Activated T-cell treated with anti-CD3 and anti-CD28 coated beads, Interleukin-2, amount 50 U/mL, for 72 hours (primary cell): ENCODE data around the gene AKAP7. TPM values are rescaled to one million over a fixed set of nuclear protein-coding genes. Genes with fewer than 3 reads are reported as not detected.
"Not testable (repeated sequence)": the region's sequence is repeated elsewhere in the genome, so short reads cannot be mapped to it uniquely, and the experiment has no call there.

ENCODE experiments used
- ATAC-seq, 2 donors: fragments of 150-1000 bp; cut with Tn5 transposase; replicated peaks in 1 of 2; 2 replicates each; pipeline ENCODE4 v1.10.0; 2021; ENCODE audit warnings: moderate library complexity in 2 of 2, mild to moderate bottlenecking in 1 of 2
- DNase-seq, 2 donors: peaks; one replicate each; pipeline ENCODE4 v3.0.0; 2021 to 2022; ENCODE audit warnings: mixed read lengths in 1 of 2
- H3K27ac Mint-ChIP-seq: one replicate; pipeline ENCODE4 v1.8.0; 2022; ENCODE audit warnings: mild to moderate bottlenecking, moderate library complexity, mixed read lengths
- H3K27me3 Mint-ChIP-seq: one replicate; pipeline ENCODE4 v1.8.0; 2022; ENCODE audit warnings: low read depth, mixed read lengths
- H3K36me3 Mint-ChIP-seq, 2 donors: one replicate each; pipeline ENCODE4 v1.8.0; 2022; ENCODE audit warnings: mixed read lengths in 2 of 2, mild to moderate bottlenecking in 1 of 2; ENCODE audit not compliant: insufficient read depth in 2 of 2
- H3K4me1 Mint-ChIP-seq: one replicate; pipeline ENCODE4 v1.8.0; 2022; ENCODE audit warnings: low read depth, mixed read lengths
- H3K4me3 Mint-ChIP-seq, 2 donors: one replicate each; pipeline ENCODE4 v1.8.0; 2022; ENCODE audit warnings: mild to moderate bottlenecking in 2 of 2, mixed read lengths in 2 of 2, moderate library complexity in 2 of 2
- H3K9me3 Mint-ChIP-seq, 2 donors: one replicate each; pipeline ENCODE4 v1.8.0; 2022; ENCODE audit warnings: mixed read lengths in 2 of 2
- total RNA-seq, 2 donors: library from RNA; stranded (reverse); gene quantifications; one replicate each; pipeline ENCODE4 v1.2.3, GENCODE V29; 2022

AKAP7 gene
- total RNA-seq, 2 donors from 2014 or later, result 6.7 to 6.8 TPM

DNA sequence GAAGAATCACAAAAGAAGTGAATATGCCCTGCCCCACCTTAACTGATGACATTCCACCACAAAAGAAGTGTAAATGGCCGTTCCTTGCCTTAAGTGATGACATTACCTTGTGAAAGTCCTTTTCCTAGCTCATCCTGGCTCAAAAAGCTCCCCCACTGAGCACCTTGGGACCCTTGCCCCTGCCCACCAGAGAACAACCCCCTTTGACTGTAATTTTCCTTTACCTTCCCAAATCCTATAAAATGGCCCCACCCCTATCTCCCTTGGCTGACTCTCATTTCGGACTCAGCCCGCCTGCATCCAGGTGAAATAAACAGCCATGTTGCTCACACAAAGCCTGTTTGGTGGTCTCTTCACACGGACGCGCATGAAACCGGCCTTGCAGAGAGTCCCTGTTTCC lies 165.6 kb downstream of the AKAP7 start:
- not testable (repeated sequence) for H3K4me1 Mint-ChIP-seq, ATAC-seq, H3K36me3 Mint-ChIP-seq, H3K27me3 Mint-ChIP-seq, H3K9me3 Mint-ChIP-seq, H3K4me3 Mint-ChIP-seq, DNase-seq, H3K27ac Mint-ChIP-seq

DNA sequence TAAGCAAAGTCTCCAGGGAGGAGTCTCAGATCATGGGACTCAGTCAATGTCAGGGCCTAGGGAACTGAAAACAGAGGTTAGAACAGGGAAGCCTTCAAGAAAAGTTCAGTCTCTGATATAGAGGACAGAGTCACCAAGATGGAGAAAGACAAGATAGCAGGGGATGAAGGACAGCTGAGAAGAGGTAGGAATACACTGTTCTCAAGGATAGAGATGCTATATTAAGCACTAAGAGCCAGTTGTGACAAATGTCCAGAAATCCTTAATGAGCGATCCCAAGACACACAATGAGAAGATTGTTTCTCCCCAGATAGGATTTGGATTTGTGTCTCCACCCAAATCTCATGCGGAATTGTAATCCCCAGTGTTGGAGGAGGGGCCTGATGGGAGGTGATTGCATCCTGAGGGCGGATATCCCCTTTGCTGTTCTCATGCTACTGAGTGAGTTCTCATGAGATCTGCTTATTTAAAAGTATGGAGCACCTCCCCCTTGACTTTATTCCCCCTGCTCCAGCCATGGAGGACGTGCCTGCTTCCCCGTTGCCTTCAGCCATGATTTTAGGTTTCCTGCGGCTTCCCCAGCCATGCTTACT lies 168.2 kb downstream of the AKAP7 start:
- Mint-ChIP-seq H3K4me1 (no peaks in the 10 kb centered on the region), H3K36me3 (peaks cover 3% of the 10 kb centered on the region in 2 donors), H3K27ac (no peak overlapping the region), H3K4me3 (no peak overlapping the region), H3K9me3 (no peaks in the 10 kb centered on the region), H3K27me3 (no peaks in the 10 kb centered on the region)
- DNase-seq (no peak), ATAC-seq (no peak)

DNA sequence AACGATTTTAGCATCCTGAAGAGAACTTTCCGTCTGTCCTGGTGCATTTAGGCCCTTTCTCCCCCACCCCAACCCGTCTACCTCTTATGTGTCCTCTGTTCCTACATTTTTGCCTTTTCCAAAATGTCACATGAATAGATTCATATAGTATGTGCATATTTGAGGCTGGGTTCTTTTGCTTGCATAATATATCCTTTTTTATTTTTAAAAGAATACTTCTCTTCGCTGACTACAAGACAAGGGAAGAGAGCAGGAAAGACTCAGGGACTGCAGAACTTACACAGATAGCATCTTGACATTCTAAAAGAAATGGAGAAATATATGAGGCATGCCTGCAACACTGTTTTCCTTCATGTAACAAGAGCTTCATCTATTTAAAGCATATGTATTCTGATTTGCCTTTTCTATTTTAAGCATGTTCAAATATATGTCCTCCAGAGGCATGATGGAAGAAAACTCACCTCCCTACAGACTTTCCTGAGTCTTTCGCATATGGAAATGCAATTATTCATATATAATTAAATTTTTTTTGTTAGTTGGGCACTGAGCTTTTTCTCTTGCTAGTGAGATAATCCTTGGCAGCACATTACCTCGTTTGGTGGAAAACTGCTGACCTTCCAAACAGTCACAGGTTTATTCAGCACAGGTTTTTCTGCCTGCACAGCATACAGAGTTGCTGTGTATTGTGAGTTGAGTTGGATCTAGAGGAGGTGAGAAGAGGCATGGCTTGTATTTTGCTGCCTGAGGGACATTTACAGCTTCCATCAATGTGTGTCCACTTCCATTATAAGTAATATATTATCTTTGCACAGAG lies 170.0 kb downstream of the AKAP7 start:
- H3K27me3 Mint-ChIP-seq, result no peaks in the 10 kb centered on the region
- H3K9me3 Mint-ChIP-seq, result peaks cover 5 to 6% of the 10 kb centered on the region in 2 donors
- no peak for DNase-seq
- no peaks in the 10 kb centered on the region for H3K4me1 Mint-ChIP-seq
- H3K36me3 Mint-ChIP-seq, result peaks cover 5 to 13% of the 10 kb centered on the region in 2 donors
- no peak overlapping the region for H3K27ac Mint-ChIP-seq
- ATAC-seq, result no peak
- no peak overlapping the region for H3K4me3 Mint-ChIP-seq

DNA sequence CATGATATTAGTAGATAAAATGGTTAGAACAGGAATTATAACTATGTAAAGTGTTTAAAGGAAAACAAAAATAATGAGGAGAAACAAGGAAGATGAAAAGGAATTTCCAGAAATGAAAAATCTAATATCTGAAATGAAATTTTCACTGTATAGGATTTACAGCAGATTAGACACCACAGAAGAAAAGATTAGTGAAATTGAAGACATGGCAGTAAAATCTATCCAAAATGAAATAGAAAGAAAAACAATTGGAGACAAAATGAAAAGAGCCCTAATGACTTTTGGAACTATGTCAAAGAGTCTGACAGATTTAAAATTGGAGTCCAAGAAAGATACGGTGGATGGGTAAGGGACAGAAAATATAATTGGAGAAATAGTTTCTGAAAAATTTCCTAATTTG lies 174.2 kb downstream of the AKAP7 start:
- Mint-ChIP-seq H3K36me3 (peaks cover 5 to 17% of the 10 kb centered on the region in 2 donors), H3K27ac (no peak overlapping the region), H3K4me1 (no peaks in the 10 kb centered on the region), H3K4me3 (no peak overlapping the region), H3K9me3 (peaks cover 5 to 6% of the 10 kb centered on the region in 2 donors), H3K27me3 (no peaks in the 10 kb centered on the region)
- ATAC-seq, result no peak
- no peak for DNase-seq

DNA sequence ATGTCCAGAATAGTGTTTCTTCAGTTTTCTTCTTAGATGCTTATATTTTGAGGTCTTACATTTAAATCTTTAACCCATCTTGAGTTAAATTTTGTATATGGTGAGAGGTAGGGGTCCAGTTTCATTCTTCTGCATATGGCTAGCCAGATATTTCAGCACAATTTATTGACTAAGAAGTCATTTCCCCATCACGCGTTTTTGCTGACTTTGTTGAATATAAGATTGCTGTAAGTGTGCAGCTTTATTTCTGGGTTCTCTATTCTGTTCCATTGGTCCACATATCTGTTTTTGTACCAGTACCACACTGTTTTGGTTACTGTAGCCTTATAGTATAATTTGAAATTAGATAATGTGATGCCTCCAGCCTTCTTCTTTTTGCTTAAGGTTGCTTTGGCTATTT lies 179.6 kb downstream of the AKAP7 start:
- DNase-seq (no peak), ATAC-seq (no peak)
- peaks cover 5 to 8% of the 10 kb centered on the region in 2 donors for H3K9me3 Mint-ChIP-seq
- H3K4me3 Mint-ChIP-seq, result no peak overlapping the region
- no peaks in the 10 kb centered on the region for H3K4me1 Mint-ChIP-seq
- H3K36me3 Mint-ChIP-seq, result peaks cover 4 to 21% of the 10 kb centered on the region in 2 donors
- H3K27me3 Mint-ChIP-seq, result no peaks in the 10 kb centered on the region
- H3K27ac Mint-ChIP-seq, result no peak overlapping the region

DNA sequence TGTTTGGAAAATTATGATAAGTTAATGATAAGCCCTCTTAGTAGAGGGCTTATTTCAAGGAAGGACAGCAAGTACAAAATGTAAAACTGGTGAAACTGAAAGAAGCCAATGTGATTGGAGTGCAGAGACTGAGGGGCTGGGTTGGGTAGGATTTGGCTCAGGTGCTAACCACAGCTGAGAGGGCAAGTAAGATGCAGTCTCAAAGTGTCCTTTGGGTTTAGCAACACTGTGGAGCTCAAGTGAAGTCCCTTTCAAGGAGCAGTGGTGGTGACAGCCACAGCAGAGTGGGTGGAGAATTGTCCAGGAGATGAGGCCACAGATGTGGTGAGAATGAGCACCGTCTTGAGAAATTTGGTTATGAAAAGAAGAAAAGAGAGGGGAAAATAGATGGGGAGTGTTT lies 181.4 kb downstream of the AKAP7 start:
- H3K27me3 Mint-ChIP-seq, result no peaks in the 10 kb centered on the region
- DNase-seq, result no peak
- no peak overlapping the region for H3K4me3 Mint-ChIP-seq
- peaks cover 5 to 8% of the 10 kb centered on the region in 2 donors for H3K9me3 Mint-ChIP-seq
- no peaks in the 10 kb centered on the region for H3K4me1 Mint-ChIP-seq
- H3K36me3 Mint-ChIP-seq, result peaks cover 4 to 16% of the 10 kb centered on the region in 2 donors
- no peak for ATAC-seq
- no peak overlapping the region for H3K27ac Mint-ChIP-seq

DNA sequence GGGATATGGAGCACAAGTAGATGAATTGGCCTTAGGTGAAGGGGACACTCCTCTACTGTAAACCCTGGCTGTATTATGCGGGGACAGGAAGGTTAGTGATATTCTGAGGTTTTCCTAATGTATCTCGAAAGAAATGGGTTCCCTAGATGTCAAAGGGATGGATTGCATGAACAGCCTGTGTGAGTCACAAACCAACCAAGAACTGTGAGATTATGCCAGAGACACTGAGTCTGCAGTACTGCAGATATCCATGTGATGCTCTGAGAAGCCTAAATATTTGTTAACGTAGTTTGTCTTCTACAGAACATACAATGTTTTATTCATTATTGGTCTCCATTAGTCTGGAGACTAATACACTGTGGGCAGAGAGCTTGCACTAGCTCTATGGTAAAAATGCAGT lies 182.2 kb downstream of the AKAP7 start:
- DNase-seq, result no peak
- no peaks in the 10 kb centered on the region for H3K27me3 Mint-ChIP-seq
- H3K4me3 Mint-ChIP-seq, result no peak overlapping the region
- H3K27ac Mint-ChIP-seq, result no peak overlapping the region
- H3K4me1 Mint-ChIP-seq, result no peaks in the 10 kb centered on the region
- H3K9me3 Mint-ChIP-seq, result peaks cover 5 to 8% of the 10 kb centered on the region in 2 donors
- ATAC-seq, result no peak
- peaks cover 4 to 16% of the 10 kb centered on the region in 2 donors for H3K36me3 Mint-ChIP-seq

DNA sequence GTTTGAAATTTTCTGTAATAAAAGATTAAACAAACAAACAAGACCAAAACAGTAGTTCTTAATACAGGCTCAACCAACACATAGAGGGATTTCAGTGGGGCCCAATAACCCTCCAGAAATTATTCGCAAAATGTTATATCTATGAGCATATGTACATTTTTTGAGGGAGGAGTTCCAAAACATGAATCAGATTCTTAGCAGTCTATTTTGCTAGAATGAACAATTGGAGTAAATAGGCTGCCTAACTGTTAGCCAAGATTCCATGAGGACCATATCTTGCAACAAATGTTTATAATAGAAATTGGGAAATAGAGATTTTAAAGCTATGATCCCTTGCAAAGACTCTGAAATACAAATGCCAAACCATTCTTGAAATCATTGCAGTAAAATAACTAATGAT lies 186.3 kb downstream of the AKAP7 start:
- Mint-ChIP-seq H3K4me1 (no peaks in the 10 kb centered on the region), H3K27ac (no peak overlapping the region), H3K27me3 (no peaks in the 10 kb centered on the region), H3K36me3 (peaks cover 4 to 7% of the 10 kb centered on the region in 2 donors), H3K4me3 (no peak overlapping the region), H3K9me3 (peaks cover 3 to 5% of the 10 kb centered on the region in 2 donors)
- ATAC-seq (no peak), DNase-seq (no peak)

DNA sequence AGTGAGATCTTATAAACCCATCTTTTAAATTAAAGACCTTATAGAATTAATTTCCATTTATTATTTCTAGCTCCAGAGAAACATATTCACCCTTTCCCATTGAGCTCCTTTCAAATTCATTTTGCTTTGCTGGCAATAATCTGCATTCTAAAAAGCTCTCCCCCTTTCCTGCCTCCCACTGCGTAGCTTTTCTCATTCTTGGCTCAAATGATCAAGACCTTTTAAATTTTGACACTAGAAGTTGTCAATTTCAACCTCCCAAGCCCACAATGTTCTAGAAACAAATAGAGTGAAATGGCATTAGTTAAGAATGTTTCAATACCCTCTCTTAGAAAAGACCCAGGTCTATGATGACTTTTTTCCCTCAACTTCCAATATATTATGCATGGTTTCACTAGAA lies 186.9 kb downstream of the AKAP7 start:
- no peaks in the 10 kb centered on the region for H3K4me1 Mint-ChIP-seq
- no peaks in the 10 kb centered on the region for H3K27me3 Mint-ChIP-seq
- peaks cover 0 to 3% of the 10 kb centered on the region in 2 donors for H3K9me3 Mint-ChIP-seq
- DNase-seq, result no peak
- H3K4me3 Mint-ChIP-seq, result no peak overlapping the region
- peaks cover 0 to 7% of the 10 kb centered on the region in 2 donors for H3K36me3 Mint-ChIP-seq
- no peak overlapping the region for H3K27ac Mint-ChIP-seq
- no peak for ATAC-seq

DNA sequence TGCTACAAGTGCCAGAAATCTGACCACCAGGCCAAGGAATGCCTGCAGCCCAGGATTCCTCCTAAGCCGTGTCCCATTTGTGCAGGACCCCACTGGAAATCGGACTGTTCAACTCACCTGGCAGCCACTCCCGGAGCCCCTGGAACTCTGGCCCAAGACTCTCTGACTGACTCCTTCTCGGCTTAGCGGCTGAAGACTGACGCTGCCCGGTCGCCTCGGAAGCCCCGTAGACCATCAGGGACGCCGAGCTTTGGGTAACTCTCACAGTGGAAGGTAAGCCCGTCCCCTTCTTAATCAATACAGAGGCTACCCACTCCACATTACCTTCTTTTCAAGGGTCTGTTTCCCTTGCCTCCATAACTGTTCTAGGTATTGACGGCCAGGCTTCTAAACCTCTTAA lies 190.4 kb downstream of the AKAP7 start:
- H3K9me3 Mint-ChIP-seq, H3K4me3 Mint-ChIP-seq, DNase-seq, ATAC-seq, H3K4me1 Mint-ChIP-seq, H3K36me3 Mint-ChIP-seq, H3K27ac Mint-ChIP-seq, H3K27me3 Mint-ChIP-seq: not testable (repeated sequence)

DNA sequence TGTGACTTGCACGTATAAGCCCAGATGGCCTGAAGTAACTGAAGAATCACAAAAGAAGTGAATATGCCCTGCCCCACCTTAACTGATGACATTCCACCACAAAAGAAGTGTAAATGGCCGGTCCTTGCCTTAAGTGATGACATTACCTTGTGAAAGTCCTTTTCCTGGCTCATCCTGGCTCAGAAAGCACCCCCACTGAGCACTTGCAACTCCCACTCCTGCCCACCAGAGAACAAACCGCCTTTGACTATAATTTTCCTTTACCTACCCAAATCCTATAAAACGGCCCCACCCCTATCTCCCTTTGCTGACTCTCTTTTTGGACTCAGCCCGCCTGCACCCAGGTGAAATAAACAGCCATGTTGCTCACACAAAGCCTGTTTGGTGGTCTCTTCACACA lies 193.5 kb downstream of the AKAP7 start:
- not testable (repeated sequence) for H3K4me1 Mint-ChIP-seq, H3K27me3 Mint-ChIP-seq, H3K4me3 Mint-ChIP-seq, DNase-seq, H3K27ac Mint-ChIP-seq, H3K36me3 Mint-ChIP-seq, H3K9me3 Mint-ChIP-seq, ATAC-seq

DNA sequence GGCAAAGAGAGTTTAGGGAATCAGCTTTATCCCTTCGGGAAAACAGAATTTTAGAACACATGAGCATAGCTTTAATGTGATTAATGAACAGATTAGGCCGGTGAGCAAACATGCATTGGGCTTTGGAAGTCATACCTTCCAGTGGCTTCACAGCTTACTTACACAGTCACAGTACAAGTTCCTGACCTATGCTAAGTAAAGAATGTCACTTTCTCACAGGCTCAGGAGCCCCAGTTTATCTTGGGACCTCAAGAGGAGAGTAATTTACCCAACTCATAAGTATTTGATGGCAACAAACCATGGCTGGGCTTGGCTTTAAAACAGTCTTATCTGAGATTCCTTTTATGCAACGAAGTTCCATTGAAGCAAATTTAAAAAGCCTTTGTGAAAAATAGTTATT lies 195.9 kb downstream of the AKAP7 start:
- ATAC-seq (no peak), DNase-seq (no peak)
- Mint-ChIP-seq H3K9me3 (no peaks in the 10 kb centered on the region), H3K27me3 (no peaks in the 10 kb centered on the region), H3K36me3 (no peaks in the 10 kb centered on the region), H3K4me1 (peaks cover 7% of the 10 kb centered on the region), H3K27ac (no peak overlapping the region), H3K4me3 (no peak overlapping the region)

DNA sequence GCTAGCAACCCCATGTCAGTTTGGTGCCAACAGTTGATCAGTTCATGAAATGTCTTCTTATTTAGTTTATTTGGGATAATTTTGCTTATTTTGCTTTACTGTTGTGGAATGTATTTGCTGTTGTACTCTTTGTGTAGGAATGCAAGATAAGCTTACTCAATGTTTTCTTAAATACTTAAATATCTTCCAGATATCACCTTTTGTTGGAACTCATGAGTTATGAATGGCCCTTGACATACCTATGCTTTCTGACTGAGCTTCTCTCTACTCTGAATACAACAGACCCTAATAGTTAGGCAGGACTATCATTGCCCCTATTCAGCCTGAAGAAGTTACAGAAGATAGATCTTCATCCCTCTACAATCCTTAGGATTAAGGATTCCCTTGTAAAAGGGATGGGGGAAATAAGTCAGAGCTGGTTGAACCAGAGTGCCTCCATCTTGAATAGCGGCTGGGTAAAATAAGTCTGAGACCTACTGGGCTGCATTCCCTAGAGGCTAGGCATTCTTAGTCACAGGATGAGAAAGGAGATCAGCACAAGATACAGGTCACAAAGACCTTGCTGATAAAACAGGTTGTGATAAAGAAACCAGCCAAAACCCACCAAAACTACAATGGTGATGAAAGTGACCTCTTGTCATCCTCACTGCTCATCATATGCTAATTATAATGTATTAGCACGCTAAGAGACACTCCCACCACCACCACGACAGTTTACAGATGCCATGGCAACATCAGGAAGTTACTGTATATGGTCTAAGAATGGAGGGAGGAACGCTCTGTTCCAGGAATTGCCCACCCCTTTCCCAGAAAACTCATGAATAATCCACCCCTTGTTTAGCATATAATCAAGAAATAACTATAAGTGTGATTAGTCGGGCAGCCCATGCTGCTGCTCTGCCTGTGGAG lies 196.9 kb downstream of the AKAP7 start:
- no peak overlapping the region for H3K4me3 Mint-ChIP-seq
- H3K36me3 Mint-ChIP-seq, result no peaks in the 10 kb centered on the region
- H3K27ac Mint-ChIP-seq, result no peak overlapping the region
- ATAC-seq (no peak), DNase-seq (no peak)
- no peaks in the 10 kb centered on the region for H3K9me3 Mint-ChIP-seq
- no peaks in the 10 kb centered on the region for H3K27me3 Mint-ChIP-seq
- H3K4me1 Mint-ChIP-seq, result peaks cover 7% of the 10 kb centered on the region
